Liver (tissue), 9 donors: ENCODE data around the gene GBX1. TPM values are rescaled to one million over a fixed set of nuclear protein-coding genes. Genes with fewer than 3 reads are reported as not detected.

Experiments
- DNase-seq: peaks from one replicate; pipeline ENCODE4 v3.0.0-alpha.2; 2017; ENCODE audit warnings: low spot score
- H3K27ac ChIP-seq, 2 donors: one replicate each; pipeline ENCODE4 v1.7.0; 2013; ENCODE audit warnings: inconsistent platforms in 2 of 2, low read length in 2 of 2, control low read depth in 1 of 2, low read depth in 1 of 2, mild to moderate bottlenecking in 1 of 2
- H3K27me3 ChIP-seq, 4 donors: one replicate each; pipeline versions ENCODE4 v1.6.1 to v1.7.0; 2013; ENCODE audit warnings: low read length in 3 of 4, inconsistent platforms in 1 of 4, mild to moderate bottlenecking in 1 of 4, moderate library complexity in 1 of 4; ENCODE audit not compliant: control insufficient read depth in 4 of 4, insufficient read depth in 4 of 4
- H3K36me3 ChIP-seq, 4 donors: one replicate each; pipeline versions ENCODE4 v1.6.1 to v1.7.0; 2013; ENCODE audit warnings: low read length in 3 of 4, mild to moderate bottlenecking in 3 of 4, low read depth in 1 of 4, moderate library complexity in 1 of 4; ENCODE audit not compliant: control insufficient read depth in 4 of 4, insufficient read depth in 3 of 4
- H3K4me1 ChIP-seq, 4 donors: one replicate each; pipeline versions ENCODE4 v1.6.1 to v1.7.0; 2013; ENCODE audit warnings: low read length in 3 of 4, mild to moderate bottlenecking in 3 of 4, moderate library complexity in 1 of 4; ENCODE audit not compliant: control insufficient read depth in 4 of 4, insufficient read depth in 4 of 4
- H3K4me3 ChIP-seq, 3 donors: one replicate each; pipeline versions ENCODE4 v1.6.1 to v1.7.0; 2013; ENCODE audit warnings: low read length in 3 of 3, control low read depth in 1 of 3, low read depth in 1 of 3, mild to moderate bottlenecking in 1 of 3
- H3K9ac ChIP-seq, 2 donors: one replicate each; pipeline ENCODE4 v1.7.0; 2013; ENCODE audit warnings: low read length in 2 of 2, mild to moderate bottlenecking in 2 of 2, moderate library complexity in 2 of 2, control low read depth in 1 of 2, low read depth in 1 of 2
- H3K9me3 ChIP-seq, 4 donors: one replicate each; pipeline versions ENCODE4 v1.6.1 to v1.7.0; 2013; ENCODE audit warnings: low read length in 3 of 4; ENCODE audit not compliant: control insufficient read depth in 4 of 4
- ATF3 ChIP-seq: IDR thresholded peaks from 2 replicates; pipeline ENCODE4 v1.6.1; 2016; ENCODE audit warnings: antibody characterized with exemption
- EGR1 ChIP-seq, 2 donors: IDR thresholded peaks; 2 replicates each; pipeline ENCODE4 v1.6.1; 2016 to 2018; ENCODE audit warnings: antibody characterized with exemption in 2 of 2, low read depth in 2 of 2
- FOXA1 ChIP-seq: IDR thresholded peaks from 2 replicates; pipeline ENCODE4 v1.6.1; 2016; ENCODE audit warnings: antibody characterized with exemption
- FOXA2 ChIP-seq: IDR thresholded peaks from 2 replicates; pipeline ENCODE4 v1.6.1; 2016; ENCODE audit warnings: antibody characterized with exemption
- GABPA ChIP-seq, 2 donors: IDR thresholded peaks in 1 of 2; conservative IDR thresholded peaks in 1 of 2; 2 replicates each; pipeline ENCODE4 v1.6.1; 2016; ENCODE audit warnings: antibody characterized with exemption in 2 of 2, mild to moderate bottlenecking in 1 of 2, moderate library complexity in 1 of 2
- HNF4A ChIP-seq, 2 donors: conservative IDR thresholded peaks; 2 replicates each; pipeline ENCODE4 v1.6.1; 2016; ENCODE audit warnings: antibody characterized with exemption in 2 of 2, mild to moderate bottlenecking in 2 of 2
- HNF4G ChIP-seq: IDR thresholded peaks from 2 replicates; pipeline ENCODE4 v1.6.1; 2016; ENCODE audit warnings: antibody characterized with exemption
- JUND ChIP-seq, 2 donors: IDR thresholded peaks; 2 replicates each; pipeline ENCODE4 v1.6.1; 2016; ENCODE audit warnings: antibody characterized with exemption in 2 of 2
- NR2F2 ChIP-seq: IDR thresholded peaks from 2 replicates; pipeline ENCODE4 v1.6.1; 2016; ENCODE audit warnings: antibody characterized with exemption
- RAD21 ChIP-seq, 2 donors: IDR thresholded peaks; 2 replicates each; pipeline ENCODE4 v1.6.1; 2016; ENCODE audit warnings: antibody characterized with exemption in 2 of 2, mild to moderate bottlenecking in 2 of 2
- TAF1 ChIP-seq: conservative IDR thresholded peaks from 2 replicates; pipeline ENCODE4 v1.6.1; 2016; ENCODE audit warnings: antibody characterized with exemption, mild to moderate bottlenecking
- YY1 ChIP-seq: IDR thresholded peaks from 2 replicates; pipeline ENCODE4 v1.6.1; 2016; ENCODE audit warnings: antibody characterized with exemption, mild to moderate bottlenecking
- WGBS: extraction: QIAGEN DNeasy Blood & Tissue Kit; methylation state at CpG from one replicate; pipeline ENCODE4 v1.1.7; 2013; 5-methylcytosine and 5-hydroxymethylcytosine counted together
- polyA plus RNA-seq, 2 donors: library from polyadenylated mRNA; stranded (reverse) in 1 of 2; unstranded in 1 of 2; fragments of 200-250 nt in 1 of 2; fragments of >200 nt in 1 of 2; fragmentation: Nextera tagmentation in 1 of 2; extraction: Ambion mirVana in 1 of 2; gene quantifications; one replicate each; pipeline versions ENCODE4 v1.2.1 to v1.2.3, GENCODE V29; 2013 to 2015
- total RNA-seq, 2 donors: library from RNA; depleted of rRNA; stranded (reverse); fragments of >200 nt; gene quantifications; one replicate each; pipeline ENCODE4 v1.2.3, GENCODE V29; 2014
- donor health status: healthy.
- donor health status: healthy.
- donor health status: healthy.
- donor health status: healthy.
- donor health status: healthy.

Gene GBX1
- total and polyA plus RNA-seq, 4 donors = not detected

- H3K27me3 ChIP-seq = peaks cover 0 to 2% (median 0%) of the 10 kb centered on the region in 4 donors
- 60% methylated on average over 6 of the region's 6 CpGs for WGBS
- H3K4me3 ChIP-seq = no peak overlapping the region
- TF ChIP-seq HNF4A (conservative IDR thresholded peaks at IDR 0.05) (no peak), ATF3 (no peak), EGR1 (IDR thresholded peaks at IDR 0.05; ENCODE audit: low read depth in 2 of 2) (no peak), NR2F2 (no peak), HNF4G (no peak), YY1 (no peak), RAD21 (IDR thresholded peaks at IDR 0.05) (no peak)
- no peaks in the 10 kb centered on the region for H3K36me3 ChIP-seq
- H3K4me1 ChIP-seq = no peaks in the 10 kb centered on the region
- no peak overlapping the region for H3K27ac ChIP-seq
- H3K9me3 ChIP-seq = no peaks in the 10 kb centered on the region
- DNase-seq = no peak
- no peak overlapping the region for H3K9ac ChIP-seq
These were observed 14.6 kb downstream of the GBX1 start for GRCh38 chr7:151152643-151153513.

GRCh38 chr7:151150388-151150787 is 17.1 kb downstream of the GBX1 start:
- Histone ChIP-seq H3K9ac (no peak overlapping the region), H3K4me3 (no peak overlapping the region), H3K9me3 (no peaks in the 10 kb centered on the region), H3K27me3 (peaks cover 0 to 2% (median 0%) of the 10 kb centered on the region in 4 donors), H3K36me3 (no peaks in the 10 kb centered on the region), H3K4me1 (no peaks in the 10 kb centered on the region), H3K27ac (no peak overlapping the region)
- no peak for DNase-seq
- whole genome bisulfite sequencing = 50% methylated on average over 3 of the region's 3 CpGs
- TF ChIP-seq JUND (IDR thresholded peaks at IDR 0.05) = no peak
- TF ChIP-seq FOXA2 = no peak
- no peak for TF ChIP-seq RAD21 (IDR thresholded peaks at IDR 0.05)
- no peak for TF ChIP-seq YY1

- DNase-seq = no peak
- no peak overlapping the region for H3K9ac ChIP-seq
- 61% methylated on average over 22 of the region's 22 CpGs for WGBS
- H3K4me1 ChIP-seq = no peaks in the 10 kb centered on the region
- peaks cover 0 to 2% (median 0%) of the 10 kb centered on the region in 4 donors for H3K27me3 ChIP-seq
- H3K27ac ChIP-seq = no peak overlapping the region
- no peaks in the 10 kb centered on the region for H3K9me3 ChIP-seq
- H3K36me3 ChIP-seq = peaks cover 0 to 11% (median 6%) of the 10 kb centered on the region in 4 donors
- no peak for TF ChIP-seq TAF1
- TF ChIP-seq FOXA1 = no peak
- no peak for TF ChIP-seq FOXA2
- TF ChIP-seq GABPA (IDR thresholded peaks at IDR 0.05 in 1 of 2, conservative IDR thresholded peaks at IDR 0.05 in 1 of 2) = no peak
- TF ChIP-seq RAD21 (IDR thresholded peaks at IDR 0.05) = no peak
- no peak overlapping the region for H3K4me3 ChIP-seq
These were observed 18.9 kb downstream of the GBX1 start for GRCh38 chr7:151148319-151149259.
